PFSK-1 (cell line): ENCODE data around the gene TSTD2.

Experiments used
- FOXP2 ChIP-seq: optimal IDR thresholded peaks from 2 replicates; pipeline ENCODE3; 2011; ENCODE audit warnings: borderline replicate concordance, control low read depth, inconsistent platforms; ENCODE audit not compliant: insufficient read depth; ENCODE audit errors: extremely low read length, extremely low read depth
- POLR2AphosphoS5 ChIP-seq: IDR thresholded peaks from 2 replicates; pipeline ENCODE4 v1.6.1; 2012; ENCODE audit warnings: low read depth, mild to moderate bottlenecking, control low read depth, low read length, moderate library complexity
- REST ChIP-seq, 2 experiments: IDR thresholded peaks; 2 replicates each; pipeline versions ENCODE4 v1.6.1 to v1.8.0; 2011 to 2012; ENCODE audit warnings: low read depth in 2 of 2, low read length in 2 of 2, control low read depth in 1 of 2, inconsistent platforms in 1 of 2, mild to moderate bottlenecking in 1 of 2, moderate library complexity in 1 of 2; ENCODE audit not compliant: insufficient read depth in 1 of 2
- SIN3A ChIP-seq: IDR thresholded peaks from 2 replicates; pipeline ENCODE4 v1.6.1; 2012; ENCODE audit warnings: mild to moderate bottlenecking, low read length, moderate library complexity, borderline replicate concordance; ENCODE audit not compliant: insufficient read depth
- TAF1 ChIP-seq: IDR thresholded peaks from 2 replicates; pipeline ENCODE4 v1.6.1; 2012; ENCODE audit warnings: low read length, control low read depth, borderline replicate concordance; ENCODE audit not compliant: insufficient read depth

Gene TSTD2

GRCh38 chr9:97665742-97666141 is 32.6 kb upstream of the TSTD2 start:
- no peak for TF ChIP-seq TAF1
- no peak for TF ChIP-seq SIN3A
- TF ChIP-seq FOXP2, result no peak
- no peak for TF ChIP-seq REST (IDR thresholded peaks at IDR 0.05; ENCODE audit: insufficient read depth in 1 of 2, low read depth in 2 of 2, low read length in 2 of 2)
- no peak for TF ChIP-seq POLR2AphosphoS5

GRCh38 chr9:97660847-97661246 is 27.7 kb upstream of the TSTD2 start:
- TF ChIP-seq SIN3A (no peak), POLR2AphosphoS5 (no peak), FOXP2 (no peak), TAF1 (no peak), REST (IDR thresholded peaks at IDR 0.05; ENCODE audit: insufficient read depth in 1 of 2, low read depth in 2 of 2, low read length in 2 of 2) (no peak)

GRCh38 chr9:97660340-97660739 is 27.2 kb upstream of the TSTD2 start:
- no peak for TF ChIP-seq TAF1
- TF ChIP-seq POLR2AphosphoS5, result no peak
- no peak for TF ChIP-seq FOXP2
- TF ChIP-seq REST (IDR thresholded peaks at IDR 0.05; ENCODE audit: insufficient read depth in 1 of 2, low read depth in 2 of 2, low read length in 2 of 2), result no peak
- no peak for TF ChIP-seq SIN3A

- TF ChIP-seq REST (IDR thresholded peaks at IDR 0.05; ENCODE audit: insufficient read depth in 1 of 2, low read depth in 2 of 2, low read length in 2 of 2), result no peak
- no peak for TF ChIP-seq POLR2AphosphoS5
- no peak for TF ChIP-seq TAF1
- TF ChIP-seq FOXP2, result no peak
- TF ChIP-seq SIN3A, result no peak
Observed at GRCh38 chr9:97659771-97660170, 26.6 kb upstream of the TSTD2 start.

- no peak for TF ChIP-seq TAF1
- no peak for TF ChIP-seq SIN3A
- TF ChIP-seq POLR2AphosphoS5, result no peak
- no peak for TF ChIP-seq REST (IDR thresholded peaks at IDR 0.05; ENCODE audit: insufficient read depth in 1 of 2, low read depth in 2 of 2, low read length in 2 of 2)
- TF ChIP-seq FOXP2, result no peak
Observed at GRCh38 chr9:97658707-97659106, 25.5 kb upstream of the TSTD2 start.
